Measurements from ENCODE around the gene NUDT8. TPM values are rescaled to one million over a fixed set of nuclear protein-coding genes. Genes with fewer than 3 reads are reported as not detected.

The NUDT8 gene
- total RNA-seq, result 4.3 and 4.5 TPM in 2 replicates

GRCh38 chr11:67629386-67630227 lies at the start of gene NUDT8:
TSS of gene NUDT8 (minus strand) at chr11:67629937. CDS start at chr11:67629911, 26 bp downstream.

GRCh38 chr11:67674442-67674871 lies 44.7 kb upstream of the NUDT8 start, which contains the start of gene ALDH3B2:
TSS of gene ALDH3B2 (minus strand) at chr11:67674623. CDS start at chr11:67666935, 7,688 bp downstream.

GRCh38 chr11:67639438-67639859 lies 9.7 kb upstream of the NUDT8 start, which contains the start of gene TBX10:
TSS of gene TBX10 (minus strand) at chr11:67639763. CDS start at chr11:67639472, 291 bp downstream.

GRCh38 chr11:67606492-67607295 lies 23.0 kb downstream of the NUDT8 start, which contains the start of gene NDUFV1:
TSS of gene NDUFV1 (plus strand) at chr11:67606936. CDS start at chr11:67607005, 69 bp downstream.

GRCh38 chr11:67583247-67584204 lies 46.2 kb downstream of the NUDT8 start, which contains the start of gene GSTP1:
TSS of gene GSTP1 (plus strand) at chr11:67583812. CDS start at chr11:67583844, 32 bp downstream.

Other genes with a start within 250 kb of the NUDT8 start
- 5.8 and 7.3 TPM in 2 replicates for gene RAD9A, start 238.0 kb downstream of the NUDT8 start, total RNA-seq
- 128 and 198 TPM in 2 replicates for gene PPP1CA, start 228.1 kb downstream of the NUDT8 start, total RNA-seq
- under 0.01 TPM in 1 of 2 replicates, not detected in the other for gene TBC1D10C, start 225.9 kb downstream of the NUDT8 start, total RNA-seq
- 0.15 and 0.66 TPM in 2 replicates for gene CARNS1, start 214.3 kb downstream of the NUDT8 start, total RNA-seq
- gene RPS6KB2, start 201.4 kb downstream of the NUDT8 start, total RNA-seq, result 47.6 and 55.6 TPM in 2 replicates
- 0.50 and 1.3 TPM in 2 replicates for gene PTPRCAP, start 192.3 kb downstream of the NUDT8 start, total RNA-seq
- gene CORO1B, start 186.5 kb downstream of the NUDT8 start, total RNA-seq, result 134 and 212 TPM in 2 replicates
- 0.17 TPM in 1 of 2 replicates, not detected in the other for gene GPR152, start 177.2 kb downstream of the NUDT8 start, total RNA-seq
- not detected in 2 replicates for gene CABP4, start 174.6 kb downstream of the NUDT8 start, total RNA-seq
- 25.5 and 36.7 TPM in 2 replicates for gene TMEM134, start 160.7 kb downstream of the NUDT8 start, total RNA-seq
- gene AIP, start 146.9 kb downstream of the NUDT8 start, total RNA-seq, result 78.4 and 93.5 TPM in 2 replicates
- 19.2 and 23.0 TPM in 2 replicates for gene PITPNM1, start 124.6 kb downstream of the NUDT8 start, total RNA-seq
- 14.8 and 15.2 TPM in 2 replicates for gene CDK2AP2, start 121.8 kb downstream of the NUDT8 start, total RNA-seq
- gene CABP2, start 106.5 kb downstream of the NUDT8 start, total RNA-seq, result not detected in 2 replicates
- gene GSTP1, start 46.1 kb downstream of the NUDT8 start, total RNA-seq, result 842 and 851 TPM in 2 replicates
- 226 and 257 TPM in 2 replicates for gene NDUFV1, start 23.0 kb downstream of the NUDT8 start, total RNA-seq
- not detected in 2 replicates for gene TBX10, start 9.8 kb upstream of the NUDT8 start, total RNA-seq
- gene ACY3, start 20.8 kb upstream of the NUDT8 start, total RNA-seq, result not detected in 2 replicates
- 0.15 TPM in 1 of 2 replicates, not detected in the other for gene ALDH3B2, start 44.7 kb upstream of the NUDT8 start, total RNA-seq

All from smooth muscle cell of trachea (primary cell).